Uterus (tissue), 4 donors: ENCODE measurements around the gene FGF14. TPM values are rescaled to one million over a fixed set of nuclear protein-coding genes. Genes with fewer than 3 reads are reported as not detected.

Source experiments
- DNase-seq, 2 donors: peaks; one replicate each; pipeline ENCODE4 v3.0.0-alpha.2; 2019 to 2020
- H3K27ac ChIP-seq, 2 donors: fragments of 200-600 bp; sonication (generic); 1 replicate in 1 of 2; 2 replicates in 1 of 2; pipeline ENCODE4 v1.5.1; 2016 to 2018
- H3K27me3 ChIP-seq, 2 donors: fragments of 200-600 bp; sonication (generic); one replicate each; pipeline ENCODE4 v1.5.1; 2018 to 2019; ENCODE audit warnings: control low read depth in 1 of 2
- H3K36me3 ChIP-seq, 2 donors: fragments of 200-600 bp; sonication (generic); one replicate each; pipeline ENCODE4 v1.5.1; 2019; ENCODE audit warnings: control low read depth in 1 of 2
- H3K4me1 ChIP-seq, 2 donors: fragments of 200-600 bp; sonication (generic); one replicate each; pipeline ENCODE4 v1.5.1; 2018 to 2019; ENCODE audit warnings: control low read depth in 1 of 2
- H3K4me3 ChIP-seq, 2 donors: fragments of 200-600 bp; sonication (generic); 1 replicate in 1 of 2; 2 replicates in 1 of 2; pipeline ENCODE4 v1.5.1; 2018 to 2019; ENCODE audit warnings: mild to moderate bottlenecking in 1 of 2
- H3K9me3 ChIP-seq, 2 donors: fragments of 200-600 bp; sonication (generic); one replicate each; pipeline ENCODE4 v1.5.1; 2019; ENCODE audit warnings: control low read depth in 1 of 2
- CTCF ChIP-seq, 4 experiments: fragments of 200-600 bp in 2 of 4; fragments of 450-650 bp in 2 of 4; sonication (generic) in 2 of 4; IDR thresholded peaks; one replicate each; pipeline ENCODE4 v1.5.1; 2016 to 2019; ENCODE audit warnings: antibody characterized with exemption in 4 of 4, mild to moderate bottlenecking in 2 of 4, moderate library complexity in 1 of 4
- POLR2A ChIP-seq, 2 donors: fragments of 450-650 bp; IDR thresholded peaks; one replicate each; pipeline ENCODE4 v1.6.1; 2016; ENCODE audit warnings: antibody characterized with exemption in 2 of 2, mild to moderate bottlenecking in 1 of 2, moderate library complexity in 1 of 2
- intact Hi-C: fragments of 100-400 bp; cut with DNase I; formaldehyde crosslinking; loops from one replicate; pipeline ENCODE4 v1.15.1; 2023; ENCODE audit warnings: low total_unique reads
- total RNA-seq, 4 donors: library from RNA; depleted of rRNA in 3 of 4; stranded (reverse); fragments of >200 nt in 3 of 4; gene quantifications; one replicate each; pipeline versions ENCODE4 v1.1.0 to v1.2.4, GENCODE V29; 2014 to 2023
- donor health status: DM: yes; HTN: yes; CAD: no.

FGF14 gene
- total RNA-seq, 4 donors from 2014 or later = under 0.01 to 0.98 (median 0.62) TPM; not detected in 1

DNA sequence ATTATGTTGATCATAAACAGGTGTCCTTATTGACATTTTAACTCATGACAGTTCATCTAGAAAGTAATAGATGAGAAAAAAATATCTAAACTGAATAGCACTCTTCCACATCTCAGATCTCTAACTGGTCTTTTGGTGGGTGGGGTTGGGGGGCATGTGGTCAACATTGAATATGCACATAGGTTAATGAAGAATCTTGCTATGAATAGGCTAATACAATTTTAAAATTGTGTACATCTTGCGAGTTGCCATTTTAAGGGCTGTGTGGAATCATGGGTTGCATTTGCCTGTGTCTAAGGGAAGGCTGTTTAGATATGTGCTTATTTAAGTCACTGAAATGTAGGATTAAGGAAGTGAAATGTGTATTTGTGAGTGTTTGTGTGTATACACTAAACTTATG is 603.4 kb downstream of the FGF14 start:
- TF ChIP-seq CTCF (IDR thresholded peaks at IDR 0.05) = no peak
- TF ChIP-seq POLR2A (IDR thresholded peaks at IDR 0.05) = no peak
- intact Hi-C loops = no loop called here
- H3K27me3 ChIP-seq = no peaks in the 10 kb centered on the region

GRCh38 chr13:101795460-101795859 is 606.4 kb downstream of the FGF14 start:
- Histone ChIP-seq H3K9me3 (no peaks in the 10 kb centered on the region), H3K4me3 (no peak overlapping the region), H3K4me1 (no peaks in the 10 kb centered on the region), H3K27ac (no peak overlapping the region), H3K36me3 (no peaks in the 10 kb centered on the region), H3K27me3 (no peaks in the 10 kb centered on the region)
- DNase-seq = no peak
- intact Hi-C loops = no loop called here
- no peak for TF ChIP-seq CTCF (IDR thresholded peaks at IDR 0.05)
- no peak for TF ChIP-seq POLR2A (IDR thresholded peaks at IDR 0.05)

More for the DNA sequence above, 603.4 kb downstream of the FGF14 start:
- Histone ChIP-seq H3K4me3 (no peak overlapping the region), H3K9me3 (no peaks in the 10 kb centered on the region), H3K27ac (no peak overlapping the region), H3K36me3 (no peaks in the 10 kb centered on the region), H3K4me1 (no peaks in the 10 kb centered on the region)
- no peak for DNase-seq

- Histone ChIP-seq H3K36me3 (no peaks in the 10 kb centered on the region), H3K9me3 (no peaks in the 10 kb centered on the region), H3K4me3 (no peak overlapping the region), H3K4me1 (no peaks in the 10 kb centered on the region), H3K27me3 (no peaks in the 10 kb centered on the region), H3K27ac (no peak overlapping the region)
- intact Hi-C loops = no loop called here
- DNase-seq = no peak
- no peak for TF ChIP-seq POLR2A (IDR thresholded peaks at IDR 0.05)
- no peak for TF ChIP-seq CTCF (IDR thresholded peaks at IDR 0.05)
Measured at GRCh38 chr13:101795025-101795424, 606.8 kb downstream of the FGF14 start.

GRCh38 chr13:101792189-101792588 is 609.7 kb downstream of the FGF14 start:
- Histone ChIP-seq H3K4me3 (no peak overlapping the region), H3K36me3 (no peaks in the 10 kb centered on the region), H3K27me3 (no peaks in the 10 kb centered on the region), H3K9me3 (no peaks in the 10 kb centered on the region), H3K4me1 (no peaks in the 10 kb centered on the region), H3K27ac (no peak overlapping the region)
- TF ChIP-seq CTCF (IDR thresholded peaks at IDR 0.05) = no peak
- TF ChIP-seq POLR2A (IDR thresholded peaks at IDR 0.05) = no peak
- no peak for DNase-seq
- intact Hi-C loops = no loop called here

DNA sequence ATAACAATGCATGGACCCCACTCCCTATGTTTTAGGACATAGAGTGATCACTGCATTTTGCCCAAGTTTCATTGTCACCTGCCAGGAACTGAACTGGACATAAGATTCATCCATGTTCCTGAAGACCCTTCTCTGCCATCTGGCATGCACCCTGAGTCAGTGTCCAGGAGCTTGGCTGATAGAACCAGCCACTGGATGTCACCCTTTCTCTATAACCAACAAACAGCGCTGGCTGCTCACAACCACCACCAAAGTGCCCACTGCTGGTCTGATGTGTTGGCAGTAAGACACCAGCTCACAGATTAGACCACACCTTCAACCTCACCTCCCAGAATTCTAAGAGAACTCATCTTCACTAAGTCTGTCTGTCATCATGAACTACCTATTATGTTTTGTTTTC is 616.0 kb downstream of the FGF14 start:
- intact Hi-C loops = no loop called here
- TF ChIP-seq POLR2A (IDR thresholded peaks at IDR 0.05) (no peak), CTCF (IDR thresholded peaks at IDR 0.05) (no peak)

More for the DNA sequence above, 616.0 kb downstream of the FGF14 start:
- no peaks in the 10 kb centered on the region for H3K9me3 ChIP-seq
- H3K4me1 ChIP-seq = no peaks in the 10 kb centered on the region
- H3K27me3 ChIP-seq = no peaks in the 10 kb centered on the region
- DNase-seq = no peak
- H3K27ac ChIP-seq = no peak overlapping the region
- no peak overlapping the region for H3K4me3 ChIP-seq
- H3K36me3 ChIP-seq = no peaks in the 10 kb centered on the region
